GM12801 (cell line): Measurements from ENCODE around the gene AIG1.

Experiments used
- CTCF ChIP-seq: IDR thresholded peaks from one replicate; pipeline ENCODE4 v1.5.1; 2011; ENCODE audit warnings: control low read depth; ENCODE audit not compliant: insufficient read length; ENCODE audit errors: extremely low read depth

AIG1 gene

GRCh38 chr6:143092768-143093167, 32.1 kb downstream of the AIG1 start:
- TF ChIP-seq CTCF: no peak

- no peak for TF ChIP-seq CTCF
These were observed 32.6 kb downstream of the AIG1 start for GRCh38 chr6:143093290-143093689.

GRCh38 chr6:143096403-143096802, 35.7 kb downstream of the AIG1 start:
- TF ChIP-seq CTCF: no peak

- TF ChIP-seq CTCF: no peak
These were observed 36.6 kb downstream of the AIG1 start for GRCh38 chr6:143097224-143097795.

- no peak for TF ChIP-seq CTCF
These were observed 37.5 kb downstream of the AIG1 start for GRCh38 chr6:143098054-143098671.

GRCh38 chr6:143099647-143100046, 39.0 kb downstream of the AIG1 start:
- no peak for TF ChIP-seq CTCF

- TF ChIP-seq CTCF: no peak
These were observed 39.7 kb downstream of the AIG1 start for GRCh38 chr6:143100429-143100828.

- no peak for TF ChIP-seq CTCF
These were observed 43.2 kb downstream of the AIG1 start for GRCh38 chr6:143103916-143104315.
